Tibial nerve (tissue), 3 donors: ENCODE data around the gene OGFOD3.

ENCODE experiments used
- POLR2A ChIP-seq, 2 donors: fragments of 450-650 bp; IDR thresholded peaks; one replicate each; pipeline ENCODE4 v1.6.1; 2017; ENCODE audit warnings: antibody characterized with exemption in 2 of 2, mild to moderate bottlenecking in 2 of 2, moderate library complexity in 2 of 2
- TF ChIP-seq, protein P1 (sequence below), 5 experiments: fragments of 200-600 bp in 3 of 5; fragments of 450-650 bp in 2 of 5; sonication (generic) in 3 of 5; IDR thresholded peaks; one replicate each; pipeline ENCODE4 v1.5.1; 2016 to 2019; ENCODE audit warnings: antibody characterized with exemption in 5 of 5, mild to moderate bottlenecking in 3 of 5, moderate library complexity in 2 of 5

DNA sequence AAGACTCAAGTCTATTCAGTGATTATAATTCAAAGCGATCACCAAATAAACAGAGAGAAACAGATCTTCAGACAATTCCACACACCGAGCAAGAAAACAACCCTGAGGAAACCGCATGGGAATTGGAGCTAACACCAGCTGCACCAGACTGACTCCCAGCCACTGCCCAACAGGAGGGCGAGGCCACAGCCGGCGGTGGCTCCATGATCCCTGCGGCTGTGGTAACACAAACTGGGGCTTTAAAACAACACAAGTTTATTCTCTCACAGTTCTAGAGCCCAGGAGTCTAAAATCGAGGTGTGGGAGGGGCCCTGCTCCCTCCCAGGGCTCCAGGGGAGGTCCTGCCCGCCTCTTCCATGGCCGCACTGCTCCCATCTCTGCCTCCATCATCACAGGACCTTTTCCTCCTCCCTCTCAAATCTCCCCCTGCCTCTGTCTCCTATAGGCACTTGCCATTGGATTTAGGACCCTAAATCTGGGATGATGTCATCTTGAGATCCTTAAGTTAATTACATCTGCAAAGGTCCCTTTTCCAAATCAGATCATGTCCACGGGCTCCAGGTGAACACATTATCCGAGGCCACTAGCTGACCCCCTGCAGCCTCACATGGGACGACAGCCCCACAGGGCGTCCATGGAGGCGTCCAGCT lies 10.0 kb downstream of the OGFOD3 start:
- TF ChIP-seq POLR2A (IDR thresholded peaks at IDR 0.05) = no peak
- TF ChIP-seq, protein P1, sequence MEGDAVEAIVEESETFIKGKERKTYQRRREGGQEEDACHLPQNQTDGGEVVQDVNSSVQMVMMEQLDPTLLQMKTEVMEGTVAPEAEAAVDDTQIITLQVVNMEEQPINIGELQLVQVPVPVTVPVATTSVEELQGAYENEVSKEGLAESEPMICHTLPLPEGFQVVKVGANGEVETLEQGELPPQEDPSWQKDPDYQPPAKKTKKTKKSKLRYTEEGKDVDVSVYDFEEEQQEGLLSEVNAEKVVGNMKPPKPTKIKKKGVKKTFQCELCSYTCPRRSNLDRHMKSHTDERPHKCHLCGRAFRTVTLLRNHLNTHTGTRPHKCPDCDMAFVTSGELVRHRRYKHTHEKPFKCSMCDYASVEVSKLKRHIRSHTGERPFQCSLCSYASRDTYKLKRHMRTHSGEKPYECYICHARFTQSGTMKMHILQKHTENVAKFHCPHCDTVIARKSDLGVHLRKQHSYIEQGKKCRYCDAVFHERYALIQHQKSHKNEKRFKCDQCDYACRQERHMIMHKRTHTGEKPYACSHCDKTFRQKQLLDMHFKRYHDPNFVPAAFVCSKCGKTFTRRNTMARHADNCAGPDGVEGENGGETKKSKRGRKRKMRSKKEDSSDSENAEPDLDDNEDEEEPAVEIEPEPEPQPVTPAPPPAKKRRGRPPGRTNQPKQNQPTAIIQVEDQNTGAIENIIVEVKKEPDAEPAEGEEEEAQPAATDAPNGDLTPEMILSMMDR (IDR thresholded peaks at IDR 0.05) = no peak
